Spleen (tissue), 7 donors: Measurements from ENCODE around the gene ANKRD24.

ENCODE experiments used
- CTCF ChIP-seq, 11 experiments: fragments of 200-600 bp in 7 of 11; fragments of 450-650 bp in 4 of 11; sonication (generic) in 4 of 11; IDR thresholded peaks in 8 of 11; conservative IDR thresholded peaks in 3 of 11; 1 replicate in 7 of 11; 2 replicates in 4 of 11; pipeline versions ENCODE4 v1.4.0 to v1.8.0; 2016 to 2021; ENCODE audit warnings: antibody characterized with exemption in 11 of 11, inconsistent platforms in 4 of 11, mild to moderate bottlenecking in 1 of 11
- POLR2A ChIP-seq, 3 donors: fragments of 450-650 bp; IDR thresholded peaks; one replicate each; pipeline ENCODE4 v1.5.1; 2017; ENCODE audit warnings: antibody characterized with exemption in 3 of 3, mild to moderate bottlenecking in 1 of 3
- donor health status: DM: no; HTN: no; CAD: no; lungs with moderate emphysema.
- donor health status: DM: no; HTN: no; CAD: no.
- donor health status: DM: no; HTN: no; CAD: no.

DNA sequence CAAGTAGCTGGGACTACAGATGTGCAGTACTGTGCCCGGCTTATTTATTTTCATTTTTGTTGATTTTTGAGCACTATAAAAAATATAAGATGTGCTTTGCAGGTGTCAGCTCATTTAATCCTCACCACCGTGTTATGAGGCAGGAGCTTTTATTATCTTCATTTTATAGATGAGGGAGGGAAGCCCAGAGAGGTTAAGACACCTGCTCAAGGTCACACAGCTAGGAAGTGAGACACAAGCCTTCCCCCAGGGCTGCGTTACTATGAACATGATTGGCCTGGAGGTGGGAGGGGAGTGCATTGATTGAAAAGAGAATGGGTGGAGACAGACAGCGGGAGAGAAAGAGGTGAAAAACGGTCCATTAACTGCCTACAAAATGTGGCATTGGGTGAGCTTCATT lies 7.2 kb downstream of the ANKRD24 start:
- TF ChIP-seq POLR2A (IDR thresholded peaks at IDR 0.05) (no peak), CTCF (IDR thresholded peaks at IDR 0.05 in 8 of 11, conservative IDR thresholded peaks at IDR 0.05 in 3 of 11) (no peak)
